Keratinocyte (primary cell): ENCODE measurements around the gene EDA. TPM values are rescaled to one million over a fixed set of nuclear protein-coding genes. Genes with fewer than 3 reads are reported as not detected.

Source experiments
- DNase-seq: peaks from one replicate; pipeline ENCODE4 v3.0.0-alpha.2; 2011; ENCODE audit warnings: low read depth, missing footprints, low spot score
- FAIRE-seq: peaks from 2 replicates; lab custom pipeline; 2011; peaks lifted over from hg19 to GRCh38; lab: Jason Lieb, UNC
- H2AFZ ChIP-seq: 2 replicates; pipeline ENCODE4 v1.6.0; 2012; ENCODE audit warnings: low read length, control low read depth, inconsistent platforms; ENCODE audit not compliant: control insufficient read depth
- H3K27ac ChIP-seq: 2 replicates; pipeline ENCODE4 v1.5.1; 2011; ENCODE audit warnings: low read length; ENCODE audit not compliant: control insufficient read depth, insufficient read depth
- H3K27me3 ChIP-seq: 3 replicates; pipeline ENCODE4 v1.6.0; 2011; ENCODE audit warnings: low read length; ENCODE audit not compliant: control insufficient read depth, insufficient read depth; ENCODE audit errors: extremely low read depth
- H3K36me3 ChIP-seq, 2 experiments: 2 replicates in 1 of 2; 3 replicates in 1 of 2; pipeline ENCODE4 v1.5.1; 2011; ENCODE audit warnings: low read length in 2 of 2, mild to moderate bottlenecking in 1 of 2; ENCODE audit not compliant: control insufficient read depth in 2 of 2, insufficient read depth in 2 of 2; ENCODE audit errors: extremely low read depth in 1 of 2
- H3K4me1 ChIP-seq: 3 replicates; pipeline ENCODE4 v1.5.1; 2011; ENCODE audit warnings: low read length; ENCODE audit not compliant: control insufficient read depth, insufficient read depth; ENCODE audit errors: extremely low read depth
- H3K4me2 ChIP-seq: 3 replicates; pipeline ENCODE4 v1.6.0; 2011; ENCODE audit warnings: low read depth, low read length; ENCODE audit not compliant: control insufficient read depth, insufficient read depth; ENCODE audit errors: extremely low read depth
- H3K4me3 ChIP-seq, 3 experiments: fragments of 200-600 bp in 1 of 3; sonication (generic) in 1 of 3; 2 replicates in 2 of 3; 3 replicates in 1 of 3; pipeline ENCODE4 v1.5.1; 2011 to 2016; ENCODE audit warnings: low read length in 3 of 3, mild to moderate bottlenecking in 3 of 3, control low read depth in 2 of 3, inconsistent platforms in 1 of 3, low read depth in 1 of 3, mixed read lengths in 1 of 3, mixed run types in 1 of 3, moderate library complexity in 1 of 3; ENCODE audit not compliant: control insufficient read depth in 2 of 3, insufficient read depth in 2 of 3; ENCODE audit errors: extremely low read depth in 1 of 3
- H3K79me2 ChIP-seq: 2 replicates; pipeline ENCODE4 v1.6.0; 2012; ENCODE audit warnings: low read length; ENCODE audit not compliant: control insufficient read depth, insufficient read depth
- H3K9ac ChIP-seq: 3 replicates; pipeline ENCODE4 v1.6.0; 2011; ENCODE audit warnings: low read length; ENCODE audit not compliant: control insufficient read depth, insufficient read depth; ENCODE audit errors: extremely low read depth
- H3K9me1 ChIP-seq: 3 replicates; pipeline ENCODE4 v1.6.0; 2011; ENCODE audit warnings: low read length; ENCODE audit not compliant: control insufficient read depth, insufficient read depth; ENCODE audit errors: extremely low read depth
- H3K9me3 ChIP-seq: 2 replicates; pipeline ENCODE4 v1.5.1; 2012; ENCODE audit warnings: low read depth, low read length; ENCODE audit not compliant: control insufficient read depth
- H4K20me1 ChIP-seq: 3 replicates; pipeline ENCODE4 v1.6.0; 2011; ENCODE audit warnings: low read length; ENCODE audit not compliant: control insufficient read depth, insufficient read depth; ENCODE audit errors: extremely low read depth
- EZH2 ChIP-seq: IDR thresholded peaks from one replicate; pipeline ENCODE4 v1.6.1; 2012; ENCODE audit warnings: inconsistent platforms, mild to moderate bottlenecking, low read length, moderate library complexity
- dilution Hi-C: fragments of 300-500 bp; cut with MboI; formaldehyde crosslinking; loops from one replicate; pipeline ENCODE4 v1.7.0; 2020; ENCODE audit warnings: low sequenced_read_pairs; ENCODE audit not compliant: extremely low pct_ligation_motif_present
- polyA plus RNA-seq, 5 experiments: library from polyadenylated mRNA; depleted of rRNA in 3 of 5; stranded (reverse) in 3 of 5; stranded (forward) in 1 of 5; unstranded in 1 of 5; fragments of >200 nt; gene quantifications; 1 replicate in 1 of 5; 2 replicates in 3 of 5; 3 replicates in 1 of 5; pipeline versions ENCODE4 v1.2.1 to v1.2.3, GENCODE V29; 2011 to 2012; ENCODE audit warnings: missing spikeins in 2 of 5, low read depth in 1 of 5, low replicate concordance in 1 of 5
- TF ChIP-seq, protein P1 (sequence below), 3 experiments: IDR thresholded peaks in 1 of 3; conservative IDR thresholded peaks in 1 of 3; optimal IDR thresholded peaks in 1 of 3; 2 replicates in 2 of 3; 3 replicates in 1 of 3; pipeline versions ENCODE3 to v1.5.1; 2011; ENCODE audit warnings: low read length in 3 of 3, mild to moderate bottlenecking in 3 of 3, moderate library complexity in 2 of 3, control low read depth in 1 of 3, inconsistent platforms in 1 of 3; ENCODE audit not compliant: insufficient read depth in 2 of 3; ENCODE audit errors: extremely low read depth in 1 of 3

The EDA gene
- polyA plus RNA-seq, 1 donor (not counting 4 experiments of a cell fraction or from before 2014, with no cell fraction given) = 0.75 TPM

DNA sequence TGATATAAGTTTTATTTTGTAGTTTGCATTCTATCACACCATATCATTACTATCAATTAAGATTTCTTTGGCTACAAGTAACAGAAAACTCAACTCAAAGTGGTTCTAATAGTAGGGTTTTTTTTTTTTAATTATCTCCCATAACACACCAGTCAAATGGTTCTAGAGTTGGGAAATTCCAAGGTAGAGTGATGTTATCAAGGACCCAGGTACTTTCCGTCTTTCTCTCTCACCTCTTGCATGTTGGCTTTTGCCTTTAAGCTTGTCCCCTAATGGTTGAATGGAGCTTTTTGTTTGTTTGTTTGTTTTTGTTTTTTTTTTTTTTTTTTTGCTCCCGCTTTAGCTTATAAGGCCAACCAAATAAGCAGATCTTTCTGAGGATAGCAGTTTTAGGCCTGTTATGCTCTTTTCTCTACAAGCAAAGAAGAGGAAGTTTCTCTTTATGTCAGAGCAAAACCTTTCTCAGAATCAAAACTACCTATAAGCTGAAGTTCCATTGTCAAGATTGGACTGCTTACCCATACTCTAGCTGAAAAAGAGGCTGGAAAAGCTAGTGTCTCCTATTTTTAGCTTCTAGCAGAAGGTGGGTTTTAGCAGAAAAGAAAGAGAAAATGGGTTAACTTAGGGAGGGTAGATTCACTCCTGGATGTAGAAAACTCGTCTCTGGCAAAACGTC lies 177.5 kb downstream of the EDA start:
- Histone ChIP-seq H3K27ac (no peak overlapping the region), H3K79me2 (no peaks in the 10 kb centered on the region), H3K9me3 (no peaks in the 10 kb centered on the region), H4K20me1 (no peaks in the 10 kb centered on the region), H3K36me3 (no peaks in the 10 kb centered on the region), H3K4me1 (no peaks in the 10 kb centered on the region), H3K9ac (no peak overlapping the region), H3K9me1 (no peaks in the 10 kb centered on the region), H3K4me2 (no peak overlapping the region), H2AFZ (no peak overlapping the region), H3K27me3 (no peaks in the 10 kb centered on the region), H3K4me3 (no peak overlapping the region)
- dilution Hi-C loops = no loop called here
- no peak for TF ChIP-seq EZH2
- TF ChIP-seq, protein P1, sequence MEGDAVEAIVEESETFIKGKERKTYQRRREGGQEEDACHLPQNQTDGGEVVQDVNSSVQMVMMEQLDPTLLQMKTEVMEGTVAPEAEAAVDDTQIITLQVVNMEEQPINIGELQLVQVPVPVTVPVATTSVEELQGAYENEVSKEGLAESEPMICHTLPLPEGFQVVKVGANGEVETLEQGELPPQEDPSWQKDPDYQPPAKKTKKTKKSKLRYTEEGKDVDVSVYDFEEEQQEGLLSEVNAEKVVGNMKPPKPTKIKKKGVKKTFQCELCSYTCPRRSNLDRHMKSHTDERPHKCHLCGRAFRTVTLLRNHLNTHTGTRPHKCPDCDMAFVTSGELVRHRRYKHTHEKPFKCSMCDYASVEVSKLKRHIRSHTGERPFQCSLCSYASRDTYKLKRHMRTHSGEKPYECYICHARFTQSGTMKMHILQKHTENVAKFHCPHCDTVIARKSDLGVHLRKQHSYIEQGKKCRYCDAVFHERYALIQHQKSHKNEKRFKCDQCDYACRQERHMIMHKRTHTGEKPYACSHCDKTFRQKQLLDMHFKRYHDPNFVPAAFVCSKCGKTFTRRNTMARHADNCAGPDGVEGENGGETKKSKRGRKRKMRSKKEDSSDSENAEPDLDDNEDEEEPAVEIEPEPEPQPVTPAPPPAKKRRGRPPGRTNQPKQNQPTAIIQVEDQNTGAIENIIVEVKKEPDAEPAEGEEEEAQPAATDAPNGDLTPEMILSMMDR (optimal IDR thresholded peaks at IDR 0.05 in 1 of 3, IDR thresholded peaks at IDR 0.05 in 1 of 3, conservative IDR thresholded peaks at IDR 0.05 in 1 of 3; ENCODE audit: extremely low read depth in 1 of 3, insufficient read depth in 2 of 3, low read length in 3 of 3) = no peak
- no peak for DNase-seq
- FAIRE-seq = no peak

DNA sequence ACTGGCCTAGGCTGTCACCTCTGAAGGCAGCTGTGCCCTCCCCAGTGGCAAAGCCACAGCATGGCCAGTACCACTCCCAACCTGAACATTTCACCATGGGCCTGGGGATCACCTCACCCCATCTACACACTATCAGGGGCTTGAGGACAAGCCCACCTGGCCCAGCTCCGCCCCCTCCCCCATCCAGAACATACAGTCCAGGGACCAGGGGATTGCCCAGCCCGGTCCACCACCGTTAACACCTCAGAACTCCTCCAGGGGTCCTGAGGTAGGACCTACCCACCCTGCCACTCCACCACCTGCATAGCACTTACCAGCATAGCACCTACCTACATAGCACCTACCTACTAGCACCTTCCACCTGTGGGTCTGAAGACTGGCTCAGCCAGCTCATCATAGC lies 179.8 kb downstream of the EDA start:
- H3K9me1 ChIP-seq = no peaks in the 10 kb centered on the region
- H3K4me3 ChIP-seq = no peak overlapping the region
- no peaks in the 10 kb centered on the region for H3K36me3 ChIP-seq
- FAIRE-seq = no peak
- no peak for TF ChIP-seq EZH2
- TF ChIP-seq, protein P1 (optimal IDR thresholded peaks at IDR 0.05 in 1 of 3, IDR thresholded peaks at IDR 0.05 in 1 of 3, conservative IDR thresholded peaks at IDR 0.05 in 1 of 3; ENCODE audit: extremely low read depth in 1 of 3, insufficient read depth in 2 of 3, low read length in 3 of 3) = no peak
- no peak overlapping the region for H3K4me2 ChIP-seq
- H3K27me3 ChIP-seq = no peaks in the 10 kb centered on the region
- no peaks in the 10 kb centered on the region for H4K20me1 ChIP-seq
- H3K9me3 ChIP-seq = no peaks in the 10 kb centered on the region
- H3K9ac ChIP-seq = no peak overlapping the region
- no peak overlapping the region for H2AFZ ChIP-seq
- dilution Hi-C loops = no loop called here
- H3K79me2 ChIP-seq = no peaks in the 10 kb centered on the region
- no peak for DNase-seq
- H3K27ac ChIP-seq = no peak overlapping the region
- H3K4me1 ChIP-seq = no peaks in the 10 kb centered on the region
